Skin epidermis (tissue), 12 donors: ENCODE results near the gene LTO1.
"Not testable (repeated sequence)": the region's sequence is repeated elsewhere in the genome, so short reads cannot be mapped to it uniquely, and the experiment has no call there.

Source experiments
- H3K27ac ChIP-seq, 21 experiments: fragments of 200-600 bp; sonication (generic) in 11 of 21; one replicate each; pipeline ENCODE4 v1.5.0; 2020; ENCODE audit warnings: mild to moderate bottlenecking in 3 of 21, inconsistent platforms in 2 of 21, moderate library complexity in 2 of 21
- H3K4me3 ChIP-seq, 7 experiments: fragments of 200-600 bp; sonication (generic) in 2 of 7; one replicate each; pipeline ENCODE4 v1.5.0; 2020; ENCODE audit warnings: inconsistent platforms in 2 of 7, mild to moderate bottlenecking in 2 of 7, moderate library complexity in 1 of 7

LTO1 gene

DNA sequence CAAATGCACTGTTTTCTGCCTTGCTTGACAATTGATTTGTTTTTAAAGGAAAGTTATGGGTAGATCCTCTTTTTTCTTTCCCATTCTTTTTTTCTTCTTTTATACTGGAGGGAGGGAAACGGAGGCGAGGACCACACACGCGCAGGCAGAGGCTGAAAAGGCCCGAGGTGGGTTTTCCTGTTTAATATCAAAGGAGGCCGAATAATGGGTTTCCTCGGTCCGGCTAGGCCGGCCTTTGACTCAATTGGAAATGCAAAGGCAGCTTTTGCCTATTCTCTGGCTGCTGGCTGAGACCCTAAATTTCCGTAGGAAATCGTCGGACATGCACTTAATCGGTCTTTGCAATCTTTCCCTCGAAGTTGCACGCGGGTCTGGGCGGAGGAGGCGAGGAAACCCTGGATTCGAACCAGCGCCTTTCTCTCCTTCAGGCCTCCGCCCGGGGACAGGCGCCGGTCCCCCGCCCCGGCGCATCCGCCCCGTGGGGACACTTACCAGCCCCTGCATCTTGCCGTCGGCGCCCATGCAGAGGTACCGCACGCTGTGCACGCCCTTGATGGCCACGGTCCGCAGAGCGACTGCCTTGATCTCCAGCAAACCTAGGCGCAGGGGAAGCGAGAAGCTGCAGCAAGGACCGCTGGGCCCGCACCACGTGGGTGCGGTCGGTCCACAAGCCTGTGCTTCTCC lies 27.8 kb upstream of the LTO1 start:
- no peak overlapping the region for H3K27ac ChIP-seq

DNA sequence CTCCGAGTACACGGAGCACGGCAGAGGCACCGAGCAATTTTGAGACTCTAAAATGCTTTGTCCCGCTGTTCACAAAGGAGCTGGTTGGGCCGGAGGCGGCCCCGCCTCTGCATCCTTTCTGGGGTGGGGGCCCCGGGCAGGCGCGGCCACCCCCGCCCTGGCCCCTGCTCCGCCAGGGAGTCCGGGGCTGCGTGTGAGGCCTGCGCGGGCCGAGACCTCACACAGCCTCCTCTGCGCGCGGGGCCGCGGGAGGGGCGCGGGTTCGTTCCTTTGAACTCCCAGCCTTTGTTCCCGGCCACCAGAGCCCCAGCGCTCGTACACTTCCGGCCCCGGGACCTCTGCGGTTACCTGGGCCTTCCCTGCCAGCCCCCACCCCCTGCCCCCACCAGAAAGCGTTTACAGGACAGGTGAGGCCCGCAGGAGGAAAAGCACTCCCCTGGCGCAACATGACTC lies 27.1 kb upstream of the LTO1 start:
- no peak overlapping the region for H3K27ac ChIP-seq
- no peak overlapping the region for H3K4me3 ChIP-seq

More for the DNA sequence above, 27.8 kb upstream of the LTO1 start:
- peak overlapping the region in 1 of 7 experiments; percentile 18 for H3K4me3 ChIP-seq

DNA sequence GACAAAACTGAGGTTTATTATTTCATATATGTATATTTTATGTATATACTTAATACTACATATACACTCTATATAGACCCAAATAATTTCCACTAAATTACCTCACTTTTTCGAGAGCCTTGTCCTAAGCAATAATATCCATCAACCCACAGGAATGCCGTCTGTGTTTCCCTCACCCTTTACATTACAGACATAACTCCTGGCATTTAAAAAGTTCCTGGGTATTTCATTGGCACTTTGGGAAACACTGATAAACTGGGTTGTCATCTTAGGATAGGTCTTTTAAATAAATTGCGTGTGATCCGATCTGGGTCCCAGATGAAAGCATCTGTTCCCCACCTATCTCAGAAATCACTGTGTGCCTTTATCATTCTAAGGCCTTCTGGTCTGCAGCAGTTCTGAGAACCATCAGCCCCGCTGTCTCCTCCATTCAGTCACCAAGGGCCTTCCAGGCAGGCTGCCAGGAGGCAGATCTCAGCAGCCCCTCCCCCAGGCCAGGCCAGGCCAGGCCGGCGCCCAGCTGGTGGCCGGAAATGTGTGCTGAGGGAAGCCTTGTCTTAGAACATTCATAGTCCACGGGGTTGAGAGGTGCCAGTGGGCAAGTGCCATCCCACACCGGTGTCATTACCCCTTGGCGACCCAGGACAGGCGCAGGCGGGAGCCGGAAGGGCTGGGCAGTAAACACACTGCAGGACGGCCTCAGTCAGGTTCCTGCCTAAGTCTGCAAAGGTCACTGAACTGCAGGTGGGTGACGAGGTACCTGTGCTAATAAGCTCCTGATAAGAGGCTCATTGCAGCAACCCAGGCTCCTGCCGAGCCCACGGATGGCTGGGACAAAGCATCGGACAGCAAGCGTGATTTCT lies 25.4 kb upstream of the LTO1 start:
- no peak overlapping the region for H3K27ac ChIP-seq
- H3K4me3 ChIP-seq: no peak overlapping the region

DNA sequence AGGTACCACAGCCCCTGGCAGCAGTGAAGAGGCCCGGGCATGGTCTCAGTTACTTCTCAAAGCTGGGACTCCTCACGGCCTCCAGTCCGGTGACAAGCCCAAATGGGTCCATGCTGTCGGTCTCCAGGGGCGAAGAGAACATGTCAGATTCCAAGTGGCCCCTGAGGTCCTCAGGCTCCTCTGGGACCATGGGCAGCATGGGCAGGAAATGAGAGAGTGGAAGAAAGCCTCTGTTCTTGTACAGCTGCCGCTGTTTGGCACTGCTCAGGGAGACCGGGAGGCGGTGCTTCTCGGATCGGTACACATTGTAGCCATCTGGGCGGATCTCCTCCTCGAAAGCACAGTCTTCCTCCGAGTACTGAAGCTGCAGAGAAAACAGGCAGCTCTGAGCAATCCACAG lies 24.1 kb upstream of the LTO1 start:
- H3K27ac ChIP-seq: no peak overlapping the region
- no peak overlapping the region for H3K4me3 ChIP-seq

DNA sequence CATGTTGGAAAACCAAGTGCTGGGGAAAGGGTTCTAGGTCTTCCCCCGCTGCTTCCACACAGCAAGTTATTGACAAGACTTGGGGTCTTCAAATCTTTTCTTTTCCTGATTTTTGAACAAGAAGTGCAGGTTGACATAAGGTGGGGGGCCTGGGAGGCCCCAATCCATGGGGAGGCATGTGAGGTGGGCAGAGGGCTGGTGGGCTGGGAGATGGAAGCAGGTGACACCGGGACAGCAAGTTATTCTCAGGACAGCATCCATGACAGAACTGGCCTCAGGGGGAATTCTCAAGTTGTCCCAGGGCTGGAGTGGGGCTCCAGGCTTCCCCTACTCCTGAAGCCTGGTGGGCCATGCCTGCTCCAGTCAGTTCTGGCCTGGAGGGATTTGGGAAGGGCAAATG lies 23.2 kb upstream of the LTO1 start:
- Histone ChIP-seq H3K27ac (no peak overlapping the region), H3K4me3 (no peak overlapping the region)

DNA sequence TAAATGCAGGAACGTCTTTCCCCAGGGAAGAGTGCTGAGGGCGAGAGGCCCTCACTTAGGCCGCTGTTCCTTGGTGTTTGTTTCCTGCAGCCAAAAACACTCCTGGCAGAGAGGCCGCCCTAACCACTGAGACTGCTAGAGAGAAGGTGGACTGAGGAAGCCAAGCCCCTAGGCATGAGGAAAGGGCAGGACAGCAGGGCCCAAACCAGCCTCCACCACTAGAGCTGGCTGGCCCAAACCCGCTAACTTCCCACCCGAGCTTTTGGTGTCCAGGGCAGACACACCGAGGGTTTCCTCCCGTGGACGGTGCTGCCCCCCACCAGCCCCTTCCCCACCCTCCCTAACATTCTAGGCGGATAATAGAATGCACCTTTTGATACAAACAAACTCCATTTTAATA lies 22.7 kb upstream of the LTO1 start:
- no peak overlapping the region for H3K27ac ChIP-seq
- no peak overlapping the region for H3K4me3 ChIP-seq

DNA sequence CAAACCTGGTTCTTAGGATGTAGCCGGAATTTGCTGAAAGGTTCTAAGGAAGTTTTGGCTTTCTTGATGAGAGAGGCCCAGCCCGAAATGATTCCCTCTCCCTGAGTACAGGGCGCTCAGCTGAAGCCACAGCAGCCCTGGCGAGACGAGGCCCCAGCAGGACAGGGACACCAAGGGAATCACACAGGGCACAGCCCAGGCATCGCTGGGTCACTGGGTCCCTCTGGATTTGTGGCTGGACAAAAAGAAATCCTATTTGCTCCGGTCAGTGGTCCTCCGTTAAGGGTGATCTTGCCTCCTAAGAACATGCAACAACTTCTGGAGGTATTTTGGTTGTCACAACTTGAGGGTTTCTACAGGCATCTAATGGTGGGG lies 22.3 kb upstream of the LTO1 start:
- no peak overlapping the region for H3K4me3 ChIP-seq

DNA sequence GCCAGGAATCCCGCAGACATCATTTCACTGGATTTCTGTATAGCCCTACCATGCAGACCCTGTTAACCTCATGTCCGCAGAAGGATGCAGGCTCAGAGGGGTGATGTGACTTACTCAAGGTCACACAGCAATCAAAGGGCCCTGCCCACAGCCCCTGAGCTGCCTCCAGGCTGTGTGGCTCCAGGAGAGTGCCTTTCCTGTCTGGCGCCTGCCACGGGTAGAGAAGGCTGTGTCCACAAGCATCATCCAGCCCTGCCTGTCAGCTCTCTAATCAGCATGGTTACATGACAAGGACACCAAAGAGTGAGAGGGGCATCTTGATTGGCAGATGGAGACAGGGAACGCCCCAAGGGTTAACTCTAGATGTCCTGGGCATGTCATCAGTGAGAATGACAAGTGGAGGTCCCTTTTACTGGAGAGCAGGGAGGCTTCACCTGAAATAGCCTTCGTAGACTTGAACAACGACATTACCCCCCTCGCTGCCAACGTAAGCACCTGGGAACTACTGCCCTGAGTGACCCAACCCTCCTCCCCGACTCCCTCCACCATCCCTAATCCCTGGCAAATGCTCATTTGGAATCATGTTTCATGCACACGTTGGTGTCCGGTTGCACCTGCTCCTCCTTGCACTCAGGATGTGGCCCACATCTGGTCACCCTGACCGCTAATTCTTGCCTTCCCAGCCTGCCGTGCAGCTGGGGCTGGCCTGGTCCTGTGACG lies 21.8 kb upstream of the LTO1 start:
- Histone ChIP-seq H3K27ac (no peak overlapping the region), H3K4me3 (no peak overlapping the region)

More for the DNA sequence above, 22.3 kb upstream of the LTO1 start:
- H3K27ac ChIP-seq: no peak overlapping the region

DNA sequence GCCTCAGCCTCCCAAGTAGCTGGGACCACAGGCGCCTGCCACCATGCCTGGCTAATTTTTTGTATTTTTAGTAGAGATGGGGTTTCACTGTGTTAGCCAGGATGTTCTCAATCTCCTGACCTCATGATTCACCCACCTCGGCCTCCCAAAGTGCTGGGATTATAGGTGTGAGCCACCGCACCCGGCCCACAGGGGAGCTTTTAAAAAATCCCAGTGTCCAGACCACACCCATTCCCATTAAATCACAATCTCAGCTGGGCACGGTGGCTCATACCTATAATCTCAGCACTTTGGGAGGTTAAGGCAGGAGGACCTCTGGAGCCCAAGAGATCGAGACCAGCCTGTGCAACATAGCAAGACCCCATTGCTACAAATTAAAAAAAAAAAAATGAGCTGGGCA lies 20.8 kb upstream of the LTO1 start:
- not testable (repeated sequence) for H3K27ac ChIP-seq, H3K4me3 ChIP-seq

DNA sequence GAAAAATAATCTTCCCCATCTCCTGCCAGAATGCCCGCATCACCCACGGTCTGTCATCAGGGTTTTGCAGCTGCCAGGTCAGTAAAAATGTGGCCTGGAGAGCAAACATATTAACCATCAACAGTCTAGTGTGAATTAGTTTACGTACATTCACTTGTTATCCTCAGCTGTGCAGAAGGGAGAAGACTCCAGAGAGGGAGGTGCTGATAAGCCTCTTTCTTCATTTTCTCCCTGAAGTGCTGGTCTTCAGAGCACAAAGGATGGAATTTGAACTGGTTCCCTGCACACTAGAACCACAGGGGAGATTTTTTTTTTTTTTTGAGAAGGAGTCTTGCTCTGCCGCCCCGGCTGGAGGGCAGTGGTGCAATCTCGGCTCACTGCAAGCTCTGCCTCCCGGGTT lies 20.4 kb upstream of the LTO1 start:
- no peak overlapping the region for H3K27ac ChIP-seq
- H3K4me3 ChIP-seq: no peak overlapping the region

DNA sequence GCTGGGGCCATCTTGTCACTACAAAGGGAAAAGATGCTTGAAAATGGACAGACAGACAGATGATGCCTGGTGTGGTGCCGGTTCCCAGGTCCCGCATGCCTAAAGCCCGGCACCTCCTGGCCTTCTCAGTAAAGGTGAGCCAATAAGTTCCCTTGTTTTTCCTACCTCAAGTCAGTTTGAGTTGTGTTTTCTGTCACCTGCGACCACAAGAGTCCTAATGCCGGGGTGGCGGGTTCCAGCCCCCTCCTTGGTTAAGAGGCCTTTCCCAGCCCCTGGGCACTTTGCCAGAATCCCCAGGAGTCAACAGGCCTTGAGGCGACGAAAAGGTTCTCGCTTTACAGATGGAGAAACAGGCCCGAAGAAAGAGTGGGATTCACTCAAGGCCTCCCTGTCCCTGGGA lies 19.6 kb upstream of the LTO1 start:
- Histone ChIP-seq H3K27ac (no peak overlapping the region), H3K4me3 (no peak overlapping the region)

DNA sequence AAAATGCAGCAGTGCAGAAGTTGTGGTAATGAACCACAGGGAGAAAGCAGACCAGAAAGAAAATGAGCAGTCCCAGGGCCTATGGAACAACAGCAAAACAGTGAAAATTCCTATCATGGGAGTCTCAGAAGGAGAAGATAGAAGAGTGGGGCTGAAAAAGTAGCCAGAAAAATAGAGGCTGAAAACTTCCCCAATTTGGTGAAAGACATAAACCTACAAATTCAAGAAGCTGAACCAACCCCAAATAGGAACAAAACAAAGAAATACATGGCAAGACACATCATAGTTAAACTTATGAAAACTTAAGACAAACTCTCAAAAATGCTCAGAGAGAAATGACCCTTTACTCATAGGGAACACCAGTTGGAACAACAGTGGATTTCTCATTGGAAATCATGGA lies 17.3 kb upstream of the LTO1 start:
- no peak overlapping the region for H3K27ac ChIP-seq
- no peak overlapping the region for H3K4me3 ChIP-seq

DNA sequence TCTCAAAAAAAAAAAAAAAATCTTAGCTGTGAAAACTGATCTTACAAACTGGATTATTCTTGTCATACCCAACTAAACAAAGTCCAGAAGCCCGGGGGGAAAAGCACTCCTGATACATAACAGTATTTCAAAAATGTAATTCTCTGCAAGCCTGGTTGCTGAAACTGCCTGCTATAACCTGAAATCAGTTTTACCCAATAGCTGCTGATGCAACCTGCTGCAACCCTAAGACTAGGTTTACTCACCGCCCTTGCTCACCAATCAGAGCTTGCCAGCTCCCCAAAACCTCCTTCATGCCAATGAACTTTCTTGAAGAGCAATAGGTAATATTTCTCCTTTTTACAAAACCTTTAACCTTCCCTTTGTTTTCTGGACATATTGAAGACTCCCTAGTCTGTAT lies 16.3 kb upstream of the LTO1 start:
- Histone ChIP-seq H3K27ac (no peak overlapping the region), H3K4me3 (no peak overlapping the region)

DNA sequence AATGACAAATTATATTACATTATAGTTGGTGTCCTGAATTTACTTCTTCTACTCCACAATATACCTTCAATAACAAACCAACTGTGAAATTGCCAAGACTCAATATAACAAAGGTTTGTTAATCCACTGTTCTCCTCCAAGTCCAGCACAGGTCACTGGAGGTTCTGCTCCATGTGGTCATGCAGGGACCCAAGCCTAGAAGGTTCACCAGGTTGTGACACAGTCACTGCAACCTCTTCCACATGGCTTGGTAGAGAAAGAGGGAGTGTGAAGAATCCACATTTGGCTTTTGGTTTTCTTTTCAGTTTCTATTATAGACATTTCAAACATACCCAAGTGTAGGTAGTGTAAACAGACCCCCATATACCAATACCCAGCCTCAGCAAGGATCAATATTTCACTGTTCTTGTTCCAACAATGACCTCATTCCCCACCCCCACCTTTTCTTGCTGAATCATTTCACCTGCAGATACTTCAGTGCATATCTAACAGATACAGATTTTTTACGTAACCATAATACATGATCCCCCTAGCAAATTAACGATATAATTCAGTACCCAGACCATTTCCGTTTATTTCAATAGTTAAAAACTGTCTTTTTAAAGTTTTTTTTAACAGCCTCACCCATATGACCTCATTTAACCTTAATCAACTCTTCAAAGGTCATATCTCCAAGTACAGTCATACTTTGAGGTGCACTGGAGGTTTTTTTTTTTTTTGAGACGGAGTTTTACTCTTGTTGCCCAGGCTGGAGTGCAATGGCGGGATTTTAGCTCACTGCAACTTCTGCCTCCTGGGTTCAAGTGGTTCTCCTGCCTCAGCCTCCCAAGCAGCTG lies 14.5 kb upstream of the LTO1 start:
- Histone ChIP-seq H3K27ac (no peak overlapping the region), H3K4me3 (no peak overlapping the region)

DNA sequence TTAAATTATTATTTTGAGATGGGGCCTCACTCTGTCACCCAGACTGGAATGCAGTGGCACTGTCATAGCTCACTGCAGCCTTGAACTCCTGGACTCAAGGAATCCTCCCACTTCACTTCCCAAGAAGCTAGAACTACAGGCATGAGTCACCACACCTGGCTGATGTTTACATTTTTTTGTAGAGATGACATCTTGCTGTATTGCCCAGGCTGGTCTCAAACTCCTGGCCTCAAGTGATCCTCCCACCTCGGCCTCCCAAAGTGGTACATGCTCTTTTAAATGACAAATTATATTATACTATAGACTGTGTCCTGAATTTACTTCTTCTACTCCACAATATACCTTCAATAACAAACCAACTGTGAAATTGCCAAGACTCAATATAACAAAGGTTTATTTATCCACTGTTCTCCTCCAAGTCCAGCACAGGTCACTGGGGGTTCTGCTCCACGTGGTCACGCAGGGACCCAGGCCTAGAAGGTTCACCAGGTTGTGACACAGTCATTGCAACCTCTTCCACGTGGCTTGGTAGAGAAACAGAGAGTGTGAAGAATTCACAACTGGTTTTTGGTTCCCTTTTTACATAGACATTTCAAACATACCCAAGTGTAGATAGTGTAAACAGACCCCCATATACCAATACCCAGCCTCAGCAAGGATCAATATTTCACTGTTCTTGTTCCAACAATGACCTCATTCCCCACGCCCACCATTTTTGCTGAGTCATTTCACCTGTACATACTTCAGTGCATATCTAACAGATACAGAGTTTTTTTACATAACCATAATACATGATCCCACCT lies 13.0 kb upstream of the LTO1 start:
- not testable (repeated sequence) for H3K27ac ChIP-seq, H3K4me3 ChIP-seq

DNA sequence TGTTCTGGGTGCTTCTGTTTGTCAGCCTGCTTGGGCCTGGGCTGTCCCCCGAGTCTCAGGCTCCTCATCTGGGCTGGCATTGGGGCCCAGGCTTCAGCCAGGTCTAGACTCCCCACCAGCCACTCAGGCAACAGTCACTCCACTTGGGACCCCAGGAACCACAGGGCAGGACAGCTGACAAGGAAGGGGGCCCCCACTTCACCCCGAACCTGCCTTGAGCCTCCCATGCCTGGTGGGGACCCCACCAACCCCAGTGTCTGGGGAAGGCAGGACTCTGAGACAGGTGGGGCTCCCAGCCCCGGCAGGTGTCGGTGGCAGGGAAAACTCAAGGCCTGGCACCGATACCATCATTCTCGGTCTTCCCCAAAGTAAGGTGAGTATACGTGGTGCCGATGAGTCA lies 11.7 kb upstream of the LTO1 start:
- no peak overlapping the region for H3K4me3 ChIP-seq
- H3K27ac ChIP-seq: no peak overlapping the region

DNA sequence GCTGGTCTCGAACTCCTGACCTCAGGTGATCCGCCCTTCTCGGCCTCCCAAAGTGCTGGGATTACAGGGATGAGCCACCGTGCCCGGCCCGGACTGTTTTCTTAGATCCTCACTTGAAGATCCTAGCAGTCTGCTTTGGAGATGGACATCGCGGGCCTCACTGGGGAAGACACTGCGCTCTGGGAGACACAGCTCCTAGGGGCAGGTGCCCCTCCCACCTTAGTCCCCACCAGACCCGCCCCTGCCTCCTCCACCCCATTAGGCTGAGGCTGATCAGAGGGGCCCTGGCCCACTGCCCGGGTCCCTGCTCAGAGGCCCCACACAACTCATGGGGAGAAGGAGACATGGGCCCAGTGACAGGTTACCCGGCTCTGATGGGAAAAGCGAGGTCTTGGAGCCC lies 11.3 kb upstream of the LTO1 start:
- Histone ChIP-seq H3K27ac (no peak overlapping the region), H3K4me3 (no peak overlapping the region)

DNA sequence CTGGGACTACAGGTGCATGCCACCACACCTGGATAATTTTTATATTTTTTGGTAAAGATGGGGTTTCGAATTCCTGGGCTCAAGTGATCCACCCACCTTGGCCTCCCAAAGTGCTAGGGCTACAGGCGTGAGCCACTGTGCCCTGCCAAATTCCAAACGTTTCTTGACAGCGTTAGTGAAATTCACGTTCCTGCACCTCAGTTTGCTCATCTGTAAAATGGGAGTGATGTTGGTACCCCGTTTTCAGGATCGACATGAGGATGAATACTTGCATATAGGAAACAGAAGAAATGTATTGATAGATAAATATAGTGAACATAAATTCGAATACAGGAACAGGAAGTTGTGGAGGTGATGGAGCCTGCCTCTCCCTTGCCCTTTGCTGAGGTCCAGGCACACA lies 10.2 kb upstream of the LTO1 start:
- Histone ChIP-seq H3K4me3 (no peak overlapping the region), H3K27ac (no peak overlapping the region)

DNA sequence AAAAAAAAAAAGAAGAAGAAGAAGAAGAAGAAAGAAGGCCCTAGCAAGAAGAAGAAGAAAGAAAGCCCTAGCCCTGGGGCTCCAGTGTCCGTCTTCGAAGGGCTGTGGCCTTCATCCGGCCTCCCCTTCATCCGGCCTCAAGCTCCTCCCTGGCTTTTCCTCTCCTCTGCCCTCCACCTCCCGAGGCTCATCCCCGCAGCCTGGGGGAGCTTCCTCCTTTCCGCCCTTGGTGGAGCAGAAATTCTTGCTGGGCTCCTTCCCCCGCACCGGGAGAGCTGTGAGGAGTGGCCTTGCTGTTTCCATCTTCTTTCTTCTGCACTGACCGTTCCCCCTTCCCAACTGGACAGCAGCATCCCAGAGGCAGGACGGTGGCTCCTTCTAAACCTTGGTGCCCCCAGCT lies 9.5 kb upstream of the LTO1 start:
- no peak overlapping the region for H3K27ac ChIP-seq

More for the DNA sequence above, 9.5 kb upstream of the LTO1 start:
- no peak overlapping the region for H3K4me3 ChIP-seq
